SIG-M5 (cell line): ENCODE data around the gene OSBPL9.
"Not testable (repeated sequence)": the region's sequence is repeated elsewhere in the genome, so short reads cannot be mapped to it uniquely, and the experiment has no call there.

Source experiments
- DNase-seq: peaks from one replicate; lab custom pipeline; 2025; lab: John Stamatoyannopoulos, UW

OSBPL9 gene

GRCh38 chr1:51610104-51610503 lies 6.8 kb upstream of the OSBPL9 start:
- DNase-seq = not testable (repeated sequence)

GRCh38 chr1:51610637-51611036 lies 6.3 kb upstream of the OSBPL9 start:
- no peak for DNase-seq

GRCh38 chr1:51612447-51612961 lies 4.4 kb upstream of the OSBPL9 start:
- DNase-seq = no peak

GRCh38 chr1:51615780-51616291 lies 1.1 kb upstream of the OSBPL9 start:
- DNase-seq = no peak

- DNase-seq = no peak
Measured at GRCh38 chr1:51616490-51616889, 402 bp upstream of the OSBPL9 start.

GRCh38 chr1:51618715-51619114 lies 1.8 kb downstream of the OSBPL9 start:
- DNase-seq = no peak

GRCh38 chr1:51620470-51620869 lies 3.6 kb downstream of the OSBPL9 start:
- no peak for DNase-seq

GRCh38 chr1:51621161-51621560 lies 4.3 kb downstream of the OSBPL9 start:
- no peak for DNase-seq

GRCh38 chr1:51621841-51622454 lies 5.1 kb downstream of the OSBPL9 start:
- no peak for DNase-seq

GRCh38 chr1:51622455-51622913 lies 5.6 kb downstream of the OSBPL9 start:
- DNase-seq = no peak

- no peak for DNase-seq
Measured at GRCh38 chr1:51623025-51623424, 6.1 kb downstream of the OSBPL9 start.

GRCh38 chr1:51623450-51623849 lies 6.6 kb downstream of the OSBPL9 start:
- DNase-seq = no peak

- no peak for DNase-seq
Measured at GRCh38 chr1:51624855-51625254, 8.0 kb downstream of the OSBPL9 start.

- DNase-seq = no peak
Measured at GRCh38 chr1:51627672-51628071, 10.8 kb downstream of the OSBPL9 start.

- no peak for DNase-seq
Measured at GRCh38 chr1:51628715-51629590, 12.1 kb downstream of the OSBPL9 start.

- DNase-seq = no peak
Measured at GRCh38 chr1:51629918-51630317, 13.0 kb downstream of the OSBPL9 start.

GRCh38 chr1:51630393-51630792 lies 13.5 kb downstream of the OSBPL9 start:
- no peak for DNase-seq

- DNase-seq = no peak
Measured at GRCh38 chr1:51630922-51631321, 14.0 kb downstream of the OSBPL9 start.

GRCh38 chr1:51631747-51632146 lies 14.9 kb downstream of the OSBPL9 start:
- no peak for DNase-seq

- no peak for DNase-seq
Measured at GRCh38 chr1:51634618-51635017, 17.7 kb downstream of the OSBPL9 start.

- no peak for DNase-seq
Measured at GRCh38 chr1:51635615-51636014, 18.7 kb downstream of the OSBPL9 start.

- no peak for DNase-seq
Measured at GRCh38 chr1:51636191-51636590, 19.3 kb downstream of the OSBPL9 start.
